8988T (cell line): ENCODE measurements around the gene SORCS3.

Source experiments
- DNase-seq: peaks from one replicate; pipeline ENCODE4 v3.0.0; 2011

The SORCS3 gene

DNA sequence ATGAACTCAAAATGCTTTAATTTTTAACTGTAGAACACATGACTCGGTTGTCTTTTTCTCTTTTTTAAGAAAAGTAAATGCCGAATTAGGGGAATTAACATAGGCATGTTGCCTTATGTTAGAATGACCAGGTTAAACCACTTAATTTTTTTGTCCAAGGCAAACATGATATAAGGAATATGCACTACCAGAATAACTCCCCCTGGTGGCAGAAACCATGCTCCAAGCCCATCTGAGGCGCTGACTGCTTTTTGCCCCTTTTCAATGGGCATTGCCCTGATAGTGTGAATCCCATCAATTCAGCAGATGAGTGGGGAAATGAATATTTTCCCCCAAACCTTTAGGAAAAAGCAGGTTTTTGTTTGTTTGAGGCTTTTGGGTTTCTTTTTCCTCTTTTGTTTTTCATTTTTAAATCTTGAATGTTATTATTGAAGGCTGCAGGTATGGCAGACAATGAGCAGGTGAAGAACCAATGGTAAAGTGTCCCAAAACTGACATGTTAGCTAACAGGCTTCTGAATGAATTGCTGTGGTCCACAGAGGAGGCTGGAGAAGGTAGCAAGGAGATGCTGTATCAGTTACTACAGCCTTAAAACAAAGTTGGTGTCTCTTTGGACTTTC is 284.3 kb downstream of the SORCS3 start:
- DNase-seq: no peak

GRCh38 chr10:104928734-104929133 is 287.6 kb downstream of the SORCS3 start:
- no peak for DNase-seq

- no peak for DNase-seq
These were observed 290.6 kb downstream of the SORCS3 start for GRCh38 chr10:104931612-104932134.

DNA sequence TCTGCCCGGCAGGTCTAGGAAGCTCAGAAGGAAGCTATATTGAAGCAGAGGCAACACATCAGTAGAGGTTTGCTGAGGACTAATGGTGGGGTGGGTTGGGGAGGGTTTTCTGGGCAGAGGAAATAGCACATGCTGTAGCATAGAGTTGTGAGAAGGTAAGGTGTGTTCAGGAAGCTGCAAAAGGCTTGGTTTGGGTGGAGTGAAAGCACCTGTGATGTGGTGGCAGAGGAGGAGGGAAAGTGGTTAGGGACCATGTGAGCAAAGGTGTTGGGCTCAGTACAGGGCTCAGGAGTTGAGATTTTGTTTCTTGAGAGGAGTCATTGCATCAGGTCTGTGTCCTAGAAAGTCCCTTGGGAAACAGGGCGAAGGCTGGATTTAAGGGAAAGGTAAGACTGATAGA is 294.6 kb downstream of the SORCS3 start:
- DNase-seq: no peak

- no peak for DNase-seq
These were observed 296.5 kb downstream of the SORCS3 start for GRCh38 chr10:104937567-104937966.

- DNase-seq: no peak
These were observed 296.9 kb downstream of the SORCS3 start for GRCh38 chr10:104938031-104938430.

DNA sequence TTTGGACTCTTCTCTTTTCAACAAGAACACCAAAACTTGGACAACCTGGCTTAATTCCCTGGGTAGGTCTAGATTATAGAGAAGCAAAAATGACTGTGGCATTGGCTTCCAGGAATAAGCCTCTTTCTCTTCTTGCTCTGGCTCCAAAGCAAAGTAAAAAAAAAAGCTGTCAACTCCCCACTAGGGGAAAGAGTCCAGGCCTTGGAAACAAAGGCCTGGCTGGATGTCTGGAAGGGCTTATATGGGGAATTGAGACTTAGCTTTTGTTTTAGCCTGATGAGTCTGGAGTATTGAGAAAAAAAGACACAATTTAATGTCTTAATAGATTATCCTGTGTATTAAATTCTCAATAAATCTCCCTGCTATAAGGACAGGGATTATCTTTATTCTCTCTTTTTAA is 300.6 kb downstream of the SORCS3 start:
- DNase-seq: no peak

DNA sequence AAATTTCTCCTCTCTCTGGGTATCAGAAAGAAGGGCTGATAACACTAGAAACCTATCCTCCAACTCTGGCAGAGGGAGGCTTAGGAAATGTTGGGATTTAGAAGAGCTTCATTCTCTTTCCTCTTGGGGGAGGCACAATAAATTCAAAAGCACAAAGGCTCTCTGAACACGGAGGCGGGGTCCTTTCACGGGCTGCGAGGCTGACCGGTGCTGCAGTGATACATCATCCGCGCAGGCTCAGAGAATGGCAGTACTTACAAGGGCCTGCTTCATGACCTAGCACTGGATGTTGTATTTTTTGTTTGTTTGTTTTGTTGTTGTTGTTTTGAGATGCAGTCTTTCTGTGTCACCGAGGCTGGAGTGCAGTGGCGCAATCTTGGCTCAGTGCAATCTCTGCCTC is 306.2 kb downstream of the SORCS3 start:
- DNase-seq: no peak

- DNase-seq: no peak
These were observed 316.2 kb downstream of the SORCS3 start for GRCh38 chr10:104957178-104957841.

GRCh38 chr10:104966563-104967297 is 325.6 kb downstream of the SORCS3 start:
- no peak for DNase-seq

DNA sequence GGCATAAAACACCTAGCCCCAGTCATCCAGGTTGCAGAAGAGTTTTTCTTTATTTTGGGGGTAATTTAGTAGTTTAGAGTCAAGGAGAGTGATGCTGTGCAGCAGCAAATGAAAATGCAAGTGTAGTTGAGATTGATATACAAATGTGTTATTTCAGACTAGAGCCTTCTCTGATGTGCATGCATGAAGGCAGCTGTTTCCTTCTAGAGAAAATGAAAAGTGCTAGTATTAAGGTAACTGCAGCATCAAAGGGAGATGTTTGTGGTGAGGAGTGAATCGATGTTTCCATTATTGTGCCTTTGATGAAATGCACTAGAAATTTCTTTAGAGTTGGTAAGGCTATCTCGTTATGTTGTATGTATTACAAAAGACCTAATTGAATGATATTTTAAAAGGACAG is 339.3 kb downstream of the SORCS3 start:
- DNase-seq: no peak

- DNase-seq: no peak
These were observed 340.9 kb downstream of the SORCS3 start for GRCh38 chr10:104981995-104982394.

GRCh38 chr10:104988686-104989085 is 347.6 kb downstream of the SORCS3 start:
- DNase-seq: no peak

DNA sequence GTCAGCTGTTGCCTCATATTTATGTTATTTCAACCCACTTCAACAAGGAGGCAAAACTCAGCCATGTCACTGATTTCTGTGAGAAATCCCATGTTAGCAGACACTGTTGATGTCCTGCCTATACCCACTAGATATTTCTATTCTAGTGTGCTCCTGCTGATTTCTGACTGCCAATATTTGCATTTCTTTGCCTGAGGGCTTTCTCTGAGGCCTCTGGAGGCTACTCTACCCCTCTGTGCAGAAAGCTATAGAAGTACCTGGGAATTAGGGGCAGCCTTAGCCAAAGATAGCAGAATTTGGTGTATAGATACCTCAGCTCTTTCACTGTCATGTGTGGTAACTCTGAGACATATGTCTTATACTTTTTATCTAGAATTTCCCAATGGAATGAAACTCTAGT is 348.8 kb downstream of the SORCS3 start:
- no peak for DNase-seq

- DNase-seq: no peak
These were observed 352.0 kb downstream of the SORCS3 start for GRCh38 chr10:104993085-104993484.

- no peak for DNase-seq
These were observed 360.2 kb downstream of the SORCS3 start for GRCh38 chr10:105001269-105001668.

- DNase-seq: no peak
These were observed 369.5 kb downstream of the SORCS3 start for GRCh38 chr10:105010411-105011121.

GRCh38 chr10:105017116-105017515 is 376.0 kb downstream of the SORCS3 start:
- no peak for DNase-seq

- no peak for DNase-seq
These were observed 376.6 kb downstream of the SORCS3 start for GRCh38 chr10:105017691-105018090.

DNA sequence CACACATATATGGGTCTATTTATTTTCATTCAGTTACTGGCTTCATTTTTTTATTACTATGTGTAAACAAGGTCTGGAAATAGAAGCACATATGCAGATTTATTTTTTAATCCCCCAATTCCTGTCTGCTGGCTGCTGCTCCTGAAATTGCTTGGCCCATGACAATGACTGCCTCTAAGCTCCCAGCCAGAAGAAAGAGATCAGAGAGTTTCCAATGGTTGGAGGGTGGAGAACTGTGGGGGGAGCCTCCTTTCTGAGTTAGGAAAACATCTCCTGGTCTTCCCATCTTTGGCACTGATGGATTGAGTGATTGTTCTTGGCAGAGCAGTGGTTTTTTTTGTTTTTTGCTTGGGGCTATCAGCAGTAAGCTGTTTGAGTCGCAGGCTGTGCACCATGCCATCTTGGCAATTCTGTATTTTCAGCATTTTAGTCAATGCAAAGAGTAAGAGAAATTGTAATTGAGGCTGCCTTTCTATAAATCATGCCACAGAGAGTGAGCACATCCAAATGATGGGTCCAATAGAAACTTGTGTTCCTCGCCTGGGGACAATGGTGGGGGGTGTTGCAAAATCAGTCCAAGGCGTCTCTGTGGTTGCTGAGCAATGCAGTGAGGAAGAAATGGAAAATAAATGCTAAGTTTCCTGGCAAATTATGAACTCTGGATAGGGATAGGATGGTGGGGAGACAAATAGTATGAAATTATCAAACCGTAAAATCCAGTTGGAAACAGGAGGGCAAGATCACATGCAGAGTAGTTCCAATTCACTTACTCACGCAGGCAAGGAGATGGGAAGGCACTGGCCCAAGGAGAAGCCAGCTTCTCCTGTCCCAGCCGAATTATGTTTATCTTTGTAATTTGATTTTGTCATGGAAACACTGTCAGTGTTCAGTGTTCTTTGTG is 382.4 kb downstream of the SORCS3 start:
- DNase-seq: no peak

GRCh38 chr10:105024184-105024583 is 383.1 kb downstream of the SORCS3 start:
- DNase-seq: no peak

GRCh38 chr10:105025092-105025491 is 384.0 kb downstream of the SORCS3 start:
- DNase-seq: no peak
